Inferior parietal cortex (tissue), 1 donor: Measurements from ENCODE around the gene FDX2.

ENCODE experiments used
- DNase-seq: peaks from one replicate; pipeline ENCODE4 v3.0.0-alpha.2; 2016; ENCODE audit errors: extremely low spot score

Gene FDX2

GRCh38 chr19:10332965-10333757 is 17.3 kb upstream of the FDX2 start, which contains the start of gene RAVER1:
RAVER1 (minus strand) TSS chr19:10333529; CDS start chr19:10333507, 22 bp downstream.
- DNase-seq, result peak; percentile 95

GRCh38 chr19:10332158-10332964 is 16.5 kb upstream of the FDX2 start:
- no peak for DNase-seq

GRCh38 chr19:10329555-10329954 is 13.7 kb upstream of the FDX2 start:
- DNase-seq, result no peak

GRCh38 chr19:10328558-10329429 is 13.0 kb upstream of the FDX2 start:
- no peak for DNase-seq

- DNase-seq, result no peak
Measured at GRCh38 chr19:10327793-10328192, 12.0 kb upstream of the FDX2 start.

GRCh38 chr19:10325732-10326131 is 9.9 kb upstream of the FDX2 start:
- DNase-seq, result no peak

- DNase-seq, result no peak
Measured at GRCh38 chr19:10321874-10322835, 6.3 kb upstream of the FDX2 start.

GRCh38 chr19:10321417-10321797 is 5.6 kb upstream of the FDX2 start:
- no peak for DNase-seq

- DNase-seq, result no peak
Measured at GRCh38 chr19:10320602-10321416, 5.0 kb upstream of the FDX2 start.

GRCh38 chr19:10318807-10319682 is 3.2 kb upstream of the FDX2 start:
- DNase-seq, result no peak

GRCh38 chr19:10317857-10318462 is 2.1 kb upstream of the FDX2 start:
- DNase-seq, result no peak

GRCh38 chr19:10317045-10317856 is 1.4 kb upstream of the FDX2 start:
- DNase-seq, result no peak

GRCh38 chr19:10316229-10317044 is 622 bp upstream of the FDX2 start:
- DNase-seq, result no peak

GRCh38 chr19:10309423-10309822 is 6.4 kb downstream of the FDX2 start, which contains the start of gene ZGLP1:
ZGLP1 (minus strand) TSS chr19:10309815.
- DNase-seq, result no peak

- DNase-seq, result no peak
Measured at GRCh38 chr19:10306327-10306726, 9.5 kb downstream of the FDX2 start.

- no peak for DNase-seq
Measured at GRCh38 chr19:10305139-10305806, 10.5 kb downstream of the FDX2 start.
